ENCODE measurements around the gene CENPM.

The CENPM gene

DNA sequence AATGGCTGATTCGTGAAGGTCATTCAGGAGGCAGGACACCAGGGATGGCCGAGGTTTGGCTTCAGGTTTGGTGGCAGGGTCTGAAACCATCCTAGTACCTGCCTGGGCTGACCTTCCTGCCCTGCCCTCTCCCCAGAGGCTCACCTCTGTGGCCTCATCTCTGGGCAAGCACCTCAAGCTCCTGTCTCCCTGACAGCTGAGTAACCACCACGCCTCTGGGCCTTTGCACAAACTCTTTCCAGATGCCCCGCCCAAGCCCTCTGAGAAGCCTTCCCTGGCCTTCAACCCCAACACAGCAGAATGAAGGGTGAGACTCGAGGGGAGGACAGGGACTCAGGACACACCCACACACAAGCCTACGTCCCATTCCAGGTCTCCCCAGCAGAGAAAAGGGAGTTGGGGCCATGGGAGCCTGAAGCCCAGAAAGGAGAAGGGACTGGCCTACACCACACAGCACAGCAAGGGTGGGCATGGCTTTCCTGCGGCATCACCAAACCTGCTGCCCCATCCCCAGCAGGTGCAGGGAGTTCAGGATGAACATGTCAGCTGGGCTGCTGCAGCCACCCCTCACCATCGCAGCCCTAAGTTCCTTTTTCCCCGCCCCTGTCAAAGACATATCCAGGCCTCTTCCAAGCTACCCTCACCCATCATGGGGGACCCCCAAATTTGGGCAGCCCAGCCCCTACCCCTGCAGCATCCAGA, 34.5 kb downstream of the CENPM start:
- no peak for DNase-seq

DNA sequence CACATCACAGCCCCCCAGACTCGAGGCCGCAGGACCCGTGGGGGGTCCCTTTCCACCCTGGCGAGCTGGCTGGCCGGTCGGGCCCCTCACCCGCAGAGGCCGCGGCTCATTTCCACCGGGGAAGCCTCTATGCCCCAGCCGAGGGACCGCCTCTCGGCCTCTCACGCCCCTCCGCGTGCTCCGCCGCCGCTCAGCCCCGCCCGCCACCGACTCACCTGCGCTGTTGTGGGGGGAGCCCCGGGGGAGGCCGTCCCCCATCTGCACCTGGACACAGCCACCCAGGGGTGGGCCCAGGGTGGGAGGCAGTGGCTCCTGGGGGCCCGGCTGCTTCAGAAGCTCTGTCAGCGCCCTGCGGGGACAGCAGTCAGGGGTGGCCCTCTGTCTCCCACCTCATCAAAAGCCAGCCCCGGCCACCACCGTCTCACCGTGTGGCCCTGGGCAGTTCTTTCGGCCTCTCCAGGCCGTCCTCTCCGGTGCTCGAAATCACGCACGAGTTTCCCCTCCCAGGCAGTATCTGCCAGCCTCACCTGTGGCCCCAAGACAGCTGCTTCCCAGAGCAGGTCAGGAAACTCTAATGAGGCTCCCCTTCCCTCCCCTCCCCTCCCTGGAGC, 35.8 kb downstream of the CENPM start:
- no peak for DNase-seq

GRCh38 chr22:41910050-41911000, 36.6 kb downstream of the CENPM start:
- DNase-seq: no peak

GRCh38 chr22:41909310-41910049, 37.5 kb downstream of the CENPM start:
- DNase-seq: no peak

DNA sequence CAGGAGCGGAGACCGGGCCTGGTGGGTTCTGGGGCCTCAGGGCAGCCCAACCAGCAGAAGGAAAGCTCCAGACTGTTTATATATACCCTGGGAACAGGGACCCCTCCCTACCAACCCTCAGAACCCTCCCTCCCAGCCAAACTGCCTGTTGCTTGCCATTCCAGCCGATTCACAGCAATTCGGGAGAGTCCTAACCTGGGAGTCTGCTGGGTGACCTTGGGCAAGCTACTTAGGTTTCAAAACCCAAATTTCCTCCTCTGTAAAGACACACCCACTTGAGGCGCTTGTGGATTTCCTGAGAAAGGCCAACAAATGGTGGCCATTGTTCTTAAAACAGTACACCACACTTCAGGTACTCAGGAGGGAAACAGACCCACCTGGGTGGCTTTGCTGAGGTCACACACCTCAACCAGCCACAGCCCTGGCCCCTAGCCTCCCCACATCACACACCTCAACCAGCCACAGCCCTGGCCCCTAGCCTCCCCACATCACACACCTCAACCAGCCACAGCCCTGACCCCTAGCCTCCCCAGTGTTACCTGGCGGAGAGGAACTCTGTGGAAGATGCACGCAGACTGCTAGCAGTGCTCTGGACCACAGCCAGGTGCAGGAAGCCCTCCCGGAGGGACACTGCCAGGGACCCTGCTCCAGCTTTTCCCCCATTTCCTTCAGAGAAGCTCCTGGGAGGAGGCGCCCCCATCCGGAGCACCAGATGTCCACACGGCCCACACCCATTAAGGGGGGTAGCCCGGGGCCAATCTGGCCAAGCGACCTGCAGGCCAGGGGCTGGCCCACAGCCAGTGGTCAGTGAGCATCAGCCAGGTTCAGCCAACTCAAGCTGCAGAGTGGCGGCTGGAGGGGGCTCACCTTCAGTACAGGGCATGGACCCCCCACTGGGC, 38.3 kb downstream of the CENPM start:
- no peak for DNase-seq

DNA sequence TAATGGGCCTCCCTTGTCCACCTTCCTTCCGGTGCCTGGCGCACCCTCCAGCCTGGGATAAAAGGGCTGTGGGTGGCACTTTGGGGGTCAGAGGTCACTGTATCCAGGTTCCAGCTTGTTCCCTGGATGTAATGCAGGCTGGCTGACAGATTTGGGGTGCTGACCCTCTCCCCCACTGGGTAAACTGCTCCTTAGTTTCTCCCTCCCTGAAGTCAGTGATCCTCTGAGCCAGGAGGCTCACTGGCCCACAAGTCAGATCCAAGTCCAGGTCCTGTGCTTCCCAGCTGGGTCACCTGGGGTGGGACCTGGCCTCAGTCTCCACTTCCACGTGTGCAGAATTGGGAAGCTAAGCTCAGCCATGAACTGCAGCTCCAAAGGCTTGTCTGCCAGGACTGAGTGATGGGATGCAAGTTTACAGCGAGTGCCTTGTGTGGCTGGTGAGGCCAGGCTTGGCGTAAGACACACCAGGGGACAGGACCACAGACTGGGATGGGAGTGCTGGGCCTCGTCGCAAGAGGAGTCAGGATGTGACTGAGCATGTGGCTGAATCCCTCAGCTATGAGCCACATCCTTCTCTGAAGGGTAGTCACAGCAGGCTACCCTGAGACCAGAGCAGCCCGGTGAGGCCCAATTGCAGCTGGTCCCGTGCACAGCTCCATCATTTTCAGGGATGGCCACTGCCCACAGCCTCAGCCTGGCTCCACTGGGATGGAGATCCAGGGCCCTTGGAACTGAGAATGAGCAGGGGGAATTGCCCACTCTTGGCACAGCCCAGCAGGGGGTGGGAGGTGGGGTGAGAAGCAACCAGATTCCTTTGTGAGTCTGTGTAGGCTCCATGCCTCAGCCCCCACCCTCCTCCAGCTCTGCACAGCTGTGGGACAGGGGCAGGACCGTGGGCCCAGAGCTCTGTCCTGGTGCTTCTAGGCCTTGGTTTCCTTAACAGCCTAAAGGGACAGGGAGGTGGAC, 39.2 kb downstream of the CENPM start:
- DNase-seq: no peak

- no peak for DNase-seq
These were observed 40.1 kb downstream of the CENPM start for GRCh38 chr22:41906822-41907221.

DNA sequence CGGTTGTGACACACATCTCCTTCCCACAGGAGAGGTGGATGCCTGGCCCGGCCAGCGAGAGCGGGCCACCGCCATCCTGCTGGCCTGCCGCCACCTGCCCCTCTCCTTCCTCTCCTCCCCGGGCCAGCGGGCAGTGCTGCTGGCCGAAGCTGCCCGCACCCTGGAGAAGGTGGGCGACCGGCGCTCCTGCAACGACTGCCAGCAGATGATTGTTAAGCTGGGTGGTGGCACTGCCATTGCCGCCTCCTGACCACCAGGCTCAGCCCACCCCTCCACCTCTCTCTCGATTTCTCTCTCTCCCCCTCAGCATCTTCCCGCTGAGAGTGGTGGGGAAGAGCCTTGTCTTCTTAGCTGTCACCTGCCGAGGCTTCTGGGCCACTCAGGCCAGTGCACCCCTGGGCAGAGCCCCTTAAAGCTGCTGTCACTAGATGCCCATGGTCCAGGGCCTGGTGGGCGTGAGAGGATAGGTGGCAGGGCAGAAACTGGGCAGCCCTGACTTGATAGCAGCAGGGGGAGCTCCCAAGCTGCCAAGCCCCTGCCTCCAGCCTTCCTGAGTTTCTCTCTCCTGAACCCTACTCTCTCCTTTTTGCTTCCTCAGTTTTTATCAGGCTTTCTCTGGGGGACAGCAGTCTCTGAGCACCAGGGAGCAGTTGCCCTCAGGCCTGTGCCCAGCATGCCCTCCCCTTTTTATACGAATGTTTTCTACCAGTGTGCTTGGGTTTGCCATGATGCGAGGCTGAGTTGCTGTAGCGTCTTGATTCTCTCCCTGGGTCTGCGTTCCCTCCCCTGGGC, 41.3 kb downstream of the CENPM start:
- no peak for DNase-seq

- DNase-seq: no peak
These were observed 42.2 kb downstream of the CENPM start for GRCh38 chr22:41904450-41905410.

DNA sequence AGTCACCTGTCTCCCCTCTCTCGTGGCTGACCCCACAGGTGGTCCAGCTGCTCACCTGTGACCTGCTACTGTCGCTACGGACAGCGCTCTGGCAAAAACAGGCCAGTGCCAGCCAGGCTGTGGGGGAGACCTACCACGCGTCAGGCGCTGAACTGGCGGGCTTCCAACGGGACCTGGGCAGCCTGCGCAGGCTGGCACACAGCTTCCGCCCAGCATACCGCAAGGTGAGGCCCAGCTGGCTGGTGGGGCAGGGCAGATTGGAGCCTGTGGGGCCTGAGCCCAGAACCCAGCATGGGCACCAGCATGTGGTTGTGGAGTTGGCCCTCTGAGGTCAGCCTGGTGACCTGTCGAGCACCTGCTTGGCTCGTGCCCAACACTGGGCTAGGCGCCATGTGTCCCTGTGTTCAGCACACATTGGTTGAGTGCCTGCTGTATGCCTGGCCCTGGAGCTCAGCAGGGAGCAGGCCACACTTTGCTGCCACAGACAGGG, 44.0 kb downstream of the CENPM start:
- DNase-seq: no peak

- no peak for DNase-seq
These were observed 44.9 kb downstream of the CENPM start for GRCh38 chr22:41902016-41902415.

- no peak for DNase-seq
These were observed 46.2 kb downstream of the CENPM start for GRCh38 chr22:41900652-41901312.

- no peak for DNase-seq
These were observed 46.8 kb downstream of the CENPM start for GRCh38 chr22:41899992-41900651.

DNA sequence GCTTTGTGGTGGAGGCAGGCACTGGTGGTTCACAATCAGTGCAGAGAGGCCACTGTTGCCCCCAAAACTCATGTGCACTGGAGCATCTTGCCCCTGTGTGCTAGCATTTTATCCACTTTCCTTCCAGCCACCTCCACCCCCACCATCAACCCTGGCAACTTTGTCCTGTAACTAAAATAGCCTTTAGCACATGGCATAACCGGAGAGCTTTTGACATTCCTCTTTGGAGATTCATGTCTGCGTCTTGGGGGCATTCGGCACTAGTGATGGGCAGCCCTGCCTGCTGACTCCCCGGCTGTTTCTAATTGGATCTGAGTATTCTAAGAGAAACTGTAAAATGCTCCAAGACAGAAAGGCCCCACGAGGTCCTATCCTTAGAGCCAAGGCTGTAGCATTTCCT, 47.8 kb downstream of the CENPM start:
- no peak for DNase-seq

DNA sequence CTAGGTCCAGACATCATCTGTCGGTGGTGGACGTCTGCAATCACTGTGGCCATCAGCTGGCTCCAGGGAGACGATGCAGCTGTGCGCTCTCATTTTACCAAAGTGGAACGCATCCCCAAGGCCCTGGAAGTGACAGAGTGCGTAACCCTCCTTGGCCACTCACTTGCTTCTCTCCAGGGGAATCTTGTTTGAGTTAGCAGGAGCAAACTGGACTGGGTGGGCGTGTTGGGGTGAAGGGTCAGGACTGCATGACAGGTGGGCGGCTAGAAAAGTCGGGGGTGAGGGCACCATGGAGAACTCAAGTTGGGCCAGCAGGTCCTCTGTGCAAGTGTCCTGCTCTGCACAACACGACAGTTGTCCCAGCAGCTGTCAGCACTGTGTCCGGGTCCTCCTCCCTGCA, 48.3 kb downstream of the CENPM start:
- no peak for DNase-seq

- no peak for DNase-seq
These were observed 53.2 kb downstream of the CENPM start for GRCh38 chr22:41893591-41894375.

Measured in NCI-H1417 treated with DMSO at 0.1 percent for 48 hours (cell line).